Activated gamma-delta T cell (primary cell): ENCODE data around the gene BBS10.
A peak's percentile ranks its signal among the peaks of the same experiment; 100 is the strongest.
"Not testable (repeated sequence)": the region's sequence is repeated elsewhere in the genome, so short reads cannot be mapped to it uniquely, and the experiment has no call there.

Source experiments
- DNase-seq: peaks from one replicate; lab custom pipeline; 2025; lab: John Stamatoyannopoulos, UW
- total RNA-seq, 2 donors: gene quantifications; one replicate each; lab custom pipeline; 2026; lab: John Stamatoyannopoulos, UW

The BBS10 gene
- total RNA-seq = 16.9 to 17.1 reads per million in 2 donors

GRCh38 chr12:76348079-76348901 is at the start of gene BBS10:
BBS10 (minus strand) TSS chr12:76348415; CDS start chr12:76348358, 57 bp downstream.
- peak; percentile 46 for DNase-seq

- no peak for DNase-seq
These were observed 43.2 kb upstream of the BBS10 start for GRCh38 chr12:76391461-76391860.

- no peak for DNase-seq
These were observed 39.4 kb upstream of the BBS10 start for GRCh38 chr12:76387614-76388013.

- no peak for DNase-seq
These were observed 36.3 kb upstream of the BBS10 start for GRCh38 chr12:76384560-76384959.

- DNase-seq = no peak
These were observed 35.8 kb upstream of the BBS10 start for GRCh38 chr12:76383988-76384387.

DNA sequence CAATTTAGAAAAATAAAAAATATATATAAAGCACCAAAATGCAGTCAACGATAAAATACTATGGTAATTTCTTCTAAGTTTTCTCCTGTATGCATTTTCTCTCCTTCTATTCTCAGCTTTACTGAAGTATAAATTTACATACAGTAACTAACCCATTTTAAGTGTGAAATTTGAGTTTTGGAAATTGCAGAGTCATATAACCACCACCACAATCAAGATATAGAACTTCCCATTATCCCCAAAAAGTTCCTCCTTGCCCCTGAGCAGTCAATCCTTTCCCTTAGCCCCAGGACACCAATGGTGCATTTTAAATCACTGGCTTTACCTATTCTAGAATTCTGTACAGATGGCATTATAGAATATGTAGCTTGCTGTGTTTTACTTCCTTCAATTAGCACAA is 31.0 kb upstream of the BBS10 start:
- no peak for DNase-seq

DNA sequence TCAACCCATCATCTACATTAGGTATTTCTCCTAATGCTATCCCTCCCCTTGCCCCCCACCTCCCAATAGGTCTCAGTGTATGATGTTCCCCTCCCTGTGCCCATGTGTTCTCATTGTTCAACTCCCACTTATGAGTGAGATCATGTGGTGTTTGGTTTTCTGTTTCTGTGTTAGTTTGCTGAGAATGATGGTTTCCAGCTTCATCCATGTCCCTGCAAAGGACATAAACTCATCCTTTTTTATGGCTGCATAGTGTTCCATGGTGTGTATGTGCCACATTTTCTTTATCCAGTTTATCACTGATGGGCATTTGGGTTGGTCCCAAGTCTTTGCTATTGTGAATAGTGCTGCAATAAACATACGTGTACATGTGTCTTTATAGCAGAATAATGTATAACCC is 28.7 kb upstream of the BBS10 start:
- DNase-seq = not testable (repeated sequence)

- DNase-seq = no peak
These were observed 27.7 kb upstream of the BBS10 start for GRCh38 chr12:76375939-76376338.

GRCh38 chr12:76375470-76375869 is 27.3 kb upstream of the BBS10 start:
- DNase-seq = no peak

DNA sequence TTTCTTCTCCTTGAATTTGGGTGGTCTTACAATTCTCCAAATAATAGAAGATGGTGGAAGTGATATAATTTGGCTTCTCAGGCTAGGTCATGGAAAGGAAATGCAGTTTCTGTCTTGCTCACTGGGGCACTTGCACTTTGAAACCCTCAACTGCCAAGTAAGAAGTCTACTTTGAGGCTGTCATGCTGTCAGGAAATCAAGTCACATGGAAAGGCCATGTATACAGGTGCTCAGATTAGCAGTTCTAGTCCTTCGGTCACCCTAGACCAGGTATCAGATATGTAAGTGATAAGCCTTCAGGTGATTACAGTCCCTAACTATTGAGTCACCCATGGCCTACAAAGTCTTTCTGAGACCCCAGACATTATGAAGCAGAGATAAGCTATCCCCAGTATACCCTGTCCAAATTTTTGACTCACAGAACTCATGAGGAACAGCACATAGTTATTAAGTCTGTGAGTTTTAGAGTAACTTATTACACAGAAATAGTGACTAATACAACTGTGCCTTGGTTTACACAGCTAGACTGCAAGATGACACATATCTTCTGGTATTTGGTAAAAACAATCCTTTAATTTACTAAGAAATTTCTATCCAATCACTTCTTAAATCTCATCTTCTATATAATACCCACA is 26.3 kb upstream of the BBS10 start:
- no peak for DNase-seq

DNA sequence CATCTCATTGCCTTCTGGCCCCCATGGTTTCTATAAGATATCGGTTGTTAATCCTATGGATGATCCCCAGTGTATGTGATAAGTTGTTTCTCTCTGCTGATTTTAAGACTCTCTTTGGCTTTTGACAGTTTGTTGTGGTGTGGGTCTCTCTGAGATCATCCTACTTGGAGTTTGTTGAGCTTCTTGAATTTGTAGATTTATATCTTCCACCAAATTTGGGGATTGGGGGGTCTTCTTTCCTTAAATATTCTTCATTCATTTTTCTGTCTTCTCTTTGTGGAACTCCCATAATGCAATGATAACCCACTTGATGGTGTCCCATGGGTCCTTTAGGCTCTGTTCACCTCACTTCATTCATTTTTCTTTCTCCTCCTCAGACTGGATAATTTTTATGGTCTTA is 20.0 kb upstream of the BBS10 start:
- DNase-seq = no peak

GRCh38 chr12:76366163-76366562 is 17.9 kb upstream of the BBS10 start:
- no peak for DNase-seq

DNA sequence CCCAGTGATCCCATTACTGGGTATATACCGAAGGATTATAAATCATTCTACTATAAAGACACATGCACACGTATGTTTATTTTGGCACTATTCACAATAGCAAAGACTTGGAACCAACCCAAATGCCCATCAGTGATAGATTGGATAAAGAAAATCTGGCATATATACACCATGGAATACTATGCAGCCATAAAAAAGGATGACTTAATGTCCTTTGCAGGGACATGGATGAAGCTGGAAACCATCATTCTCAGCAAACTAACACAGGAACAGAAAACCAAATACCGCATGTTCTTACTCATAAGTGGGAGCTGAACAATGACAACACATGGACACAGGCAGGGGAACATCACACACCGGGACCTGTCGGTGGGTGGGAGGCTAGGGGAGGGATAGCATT is 15.9 kb upstream of the BBS10 start:
- DNase-seq = not testable (repeated sequence)

GRCh38 chr12:76360316-76360715 is 12.1 kb upstream of the BBS10 start:
- no peak for DNase-seq

- DNase-seq = no peak
These were observed 7.9 kb upstream of the BBS10 start for GRCh38 chr12:76356071-76356470.

GRCh38 chr12:76346798-76347420 is 1.3 kb downstream of the BBS10 start:
- DNase-seq = no peak

DNA sequence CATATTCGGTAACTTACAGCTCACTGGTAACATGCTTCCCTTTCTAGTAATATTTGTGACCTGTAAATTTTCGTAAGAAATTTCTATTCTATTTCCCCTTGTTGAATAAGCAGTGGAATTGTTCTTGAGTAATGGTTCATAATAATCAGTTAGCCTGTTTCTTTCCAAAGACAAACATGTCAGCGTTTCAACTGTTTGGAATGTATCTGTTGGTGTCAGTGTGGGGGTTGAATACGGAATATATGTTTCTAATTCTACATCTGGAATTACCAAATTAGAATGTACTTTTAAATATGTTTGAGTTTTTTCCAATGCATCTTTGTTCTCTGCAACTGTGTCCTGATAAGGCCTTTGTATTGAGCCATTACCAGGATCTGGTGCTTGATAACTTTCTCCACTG is 2.0 kb downstream of the BBS10 start:
- no peak for DNase-seq

GRCh38 chr12:76345569-76345968 is 2.6 kb downstream of the BBS10 start:
- no peak for DNase-seq

GRCh38 chr12:76341436-76342030 is 6.7 kb downstream of the BBS10 start:
- no peak for DNase-seq

GRCh38 chr12:76340680-76341435 is 7.4 kb downstream of the BBS10 start:
- DNase-seq = no peak

DNA sequence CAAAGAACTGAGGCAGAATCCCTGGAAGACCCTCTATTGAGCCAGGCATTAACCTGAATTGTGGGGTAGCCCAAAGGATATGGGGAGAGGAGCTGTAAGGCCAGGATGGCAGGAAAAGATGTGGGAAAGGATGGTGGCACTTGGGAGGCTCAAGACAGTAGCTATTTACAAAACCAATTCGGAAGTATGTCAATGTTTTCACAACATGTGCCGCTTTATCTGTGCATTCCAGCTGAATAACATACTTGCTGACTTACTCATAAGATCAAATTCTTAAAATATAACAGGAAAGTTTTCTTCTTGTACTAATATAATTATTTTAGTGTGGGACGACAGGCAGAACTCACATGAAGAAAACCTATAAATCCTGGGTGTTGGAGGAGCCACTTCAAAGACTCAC is 10.6 kb downstream of the BBS10 start:
- no peak for DNase-seq

GRCh38 chr12:76332606-76333005 is 15.6 kb downstream of the BBS10 start:
- no peak for DNase-seq
